Psoas muscle (tissue), 8 donors: Measurements from ENCODE around the gene ALDH1A3. TPM values are rescaled to one million over a fixed set of nuclear protein-coding genes. Genes with fewer than 3 reads are reported as not detected.

ENCODE experiments used
- ATAC-seq, 4 donors: fragments of 200-7000 bp; cut with Tn5 transposase; one replicate each; pipeline ENCODE4 v1.9.1; 2020; ENCODE audit warnings: moderate library complexity in 3 of 4, mild to moderate bottlenecking in 2 of 4
- DNase-seq, 2 donors: peaks; one replicate each; pipeline ENCODE4 v3.0.0-alpha.2; 2020
- H3K27ac ChIP-seq: fragments of 200-600 bp; one replicate; pipeline ENCODE4 v1.8.0; 2022
- H3K27me3 ChIP-seq, 3 donors: fragments of 200-600 bp in 1 of 3; one replicate each; pipeline versions ENCODE4 v1.6.1 to v1.8.0; 2013 to 2022; ENCODE audit warnings: low read length in 2 of 3, mild to moderate bottlenecking in 2 of 3, moderate library complexity in 1 of 3; ENCODE audit not compliant: insufficient read depth in 3 of 3
- H3K36me3 ChIP-seq, 2 donors: fragments of 200-600 bp in 1 of 2; one replicate each; pipeline versions ENCODE4 v1.6.1 to v1.8.0; 2013 to 2022; ENCODE audit warnings: low read depth in 1 of 2, mild to moderate bottlenecking in 1 of 2, moderate library complexity in 1 of 2; ENCODE audit not compliant: insufficient read depth in 1 of 2
- H3K4me1 ChIP-seq: fragments of 200-600 bp; one replicate; pipeline ENCODE4 v1.8.0; 2022
- H3K4me3 ChIP-seq: fragments of 200-600 bp; one replicate; pipeline ENCODE4 v1.8.0; 2022; ENCODE audit warnings: mild to moderate bottlenecking
- H3K9me3 ChIP-seq: fragments of 200-600 bp; one replicate; pipeline ENCODE4 v1.8.0; 2022
- WGBS, 3 donors: extraction: QIAGEN DNeasy Blood & Tissue Kit; methylation state at CpG; one replicate each; pipeline versions ENCODE4 v1.1.6 to v1.1.7; 2013; 5-methylcytosine and 5-hydroxymethylcytosine counted together
- intact Hi-C, 2 donors: fragments of 100-400 bp; cut with DNase I; formaldehyde crosslinking; loops; one replicate each; pipeline versions ENCODE4 v1.11.0 to v1.14.2; 2022
- polyA plus RNA-seq, 3 donors: library from polyadenylated mRNA; stranded (reverse); fragments of 200-250 nt; gene quantifications; one replicate each; pipeline ENCODE4 v1.2.3, GENCODE V29; 2013
- total RNA-seq, 4 donors: library from RNA; stranded (reverse); fragmentation: NEBNext Ultra II Directional in 2 of 4; extraction: Animal tissue kit (Norgen Biotek cat#: 25700) in 2 of 4; gene quantifications; one replicate each; pipeline versions ENCODE4 v1.2.1 to v1.2.4, GENCODE V29; 2021 to 2023
- TF ChIP-seq, protein P1 (sequence below): fragments of 200-600 bp; IDR thresholded peaks from one replicate; pipeline ENCODE4 v1.8.0; 2022; ENCODE audit warnings: antibody characterized with exemption
- donor health status: healthy with polysubstance abuse.
- donor health status: DM: no; HTN: no; CAD: no; lungs with moderate emphysema.
- donor health status: Bipolar disorder and iron deficiency.
- donor health status: healthy.
- donor health status: DM: yes; HTN: yes; CAD: no.
- donor health status: DM: no; HTN: no; CAD: no.
- donor health status: DM: no; HTN: no; CAD: no.
- donor health status: DM: yes; HTN: yes; CAD: no.

Gene ALDH1A3
- total and polyA plus RNA-seq, 7 donors = 7.3 to 51.6 (median 11.9) TPM

DNA sequence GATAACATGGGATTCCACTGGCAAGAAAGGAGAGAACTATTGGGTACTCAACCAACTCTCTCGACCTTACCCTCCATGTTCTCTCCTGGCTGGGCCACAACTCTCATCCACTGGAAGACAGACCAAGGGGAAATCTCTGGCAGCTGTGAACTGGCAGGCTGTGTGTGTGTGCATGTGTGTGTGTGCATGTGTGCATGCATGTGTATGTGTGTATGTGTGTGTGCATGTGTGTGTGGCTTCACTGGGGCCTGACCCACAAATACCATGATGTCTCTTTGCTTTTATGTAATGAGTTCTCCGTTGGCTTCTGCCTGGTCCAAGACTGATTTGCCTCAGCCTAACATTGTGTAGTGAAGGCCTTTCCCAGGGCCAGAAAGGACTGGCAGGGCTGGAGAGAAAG, 4.1 kb upstream of the ALDH1A3 start:
- Histone ChIP-seq H3K4me1 (no peaks in the 10 kb centered on the region), H3K27me3 (peaks cover 0 to 16% (median 2%) of the 10 kb centered on the region in 3 donors), H3K36me3 (no peaks in the 10 kb centered on the region), H3K9me3 (no peaks in the 10 kb centered on the region), H3K4me3 (no peak overlapping the region), H3K27ac (no peak overlapping the region)
- TF ChIP-seq, protein P1, sequence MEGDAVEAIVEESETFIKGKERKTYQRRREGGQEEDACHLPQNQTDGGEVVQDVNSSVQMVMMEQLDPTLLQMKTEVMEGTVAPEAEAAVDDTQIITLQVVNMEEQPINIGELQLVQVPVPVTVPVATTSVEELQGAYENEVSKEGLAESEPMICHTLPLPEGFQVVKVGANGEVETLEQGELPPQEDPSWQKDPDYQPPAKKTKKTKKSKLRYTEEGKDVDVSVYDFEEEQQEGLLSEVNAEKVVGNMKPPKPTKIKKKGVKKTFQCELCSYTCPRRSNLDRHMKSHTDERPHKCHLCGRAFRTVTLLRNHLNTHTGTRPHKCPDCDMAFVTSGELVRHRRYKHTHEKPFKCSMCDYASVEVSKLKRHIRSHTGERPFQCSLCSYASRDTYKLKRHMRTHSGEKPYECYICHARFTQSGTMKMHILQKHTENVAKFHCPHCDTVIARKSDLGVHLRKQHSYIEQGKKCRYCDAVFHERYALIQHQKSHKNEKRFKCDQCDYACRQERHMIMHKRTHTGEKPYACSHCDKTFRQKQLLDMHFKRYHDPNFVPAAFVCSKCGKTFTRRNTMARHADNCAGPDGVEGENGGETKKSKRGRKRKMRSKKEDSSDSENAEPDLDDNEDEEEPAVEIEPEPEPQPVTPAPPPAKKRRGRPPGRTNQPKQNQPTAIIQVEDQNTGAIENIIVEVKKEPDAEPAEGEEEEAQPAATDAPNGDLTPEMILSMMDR = no peak
- 72 to 82% (median 76%) methylated on average over 2 of the region's 2 CpGs for WGBS, 3 donors
- intact Hi-C loops = no loop called here
- DNase-seq (no peak), ATAC-seq (no peak)

DNA sequence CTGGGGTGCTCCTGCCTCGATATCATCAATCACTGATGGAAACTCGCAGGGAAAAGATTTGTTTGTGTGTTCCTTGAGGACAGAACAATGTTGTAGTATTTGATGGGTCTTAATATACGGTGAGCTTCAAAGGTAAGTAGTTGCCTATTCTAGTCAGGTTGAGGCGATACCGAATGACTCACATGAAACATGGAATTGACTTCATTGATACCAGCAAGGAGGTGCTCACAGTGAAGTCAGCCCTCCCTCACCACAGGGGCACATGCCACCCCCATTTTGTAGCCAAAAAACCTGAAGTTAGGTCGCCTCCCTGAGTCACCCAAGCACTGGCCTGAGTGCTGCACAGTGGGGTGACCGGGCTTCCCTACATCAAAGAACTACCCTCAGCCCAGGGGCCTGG, 3.7 kb upstream of the ALDH1A3 start:
- H3K4me1 ChIP-seq = no peaks in the 10 kb centered on the region
- ATAC-seq (no peak), DNase-seq (no peak)
- no peaks in the 10 kb centered on the region for H3K9me3 ChIP-seq
- 91 to 95% (median 94%) methylated on average over 7 of the region's 7 CpGs for WGBS, 3 donors
- H3K27ac ChIP-seq = no peak overlapping the region
- no peak overlapping the region for H3K4me3 ChIP-seq
- H3K36me3 ChIP-seq = no peaks in the 10 kb centered on the region
- intact Hi-C loops = no loop called here
- peaks cover 0 to 21% (median 2%) of the 10 kb centered on the region in 3 donors for H3K27me3 ChIP-seq
- TF ChIP-seq, protein P1 = no peak

DNA sequence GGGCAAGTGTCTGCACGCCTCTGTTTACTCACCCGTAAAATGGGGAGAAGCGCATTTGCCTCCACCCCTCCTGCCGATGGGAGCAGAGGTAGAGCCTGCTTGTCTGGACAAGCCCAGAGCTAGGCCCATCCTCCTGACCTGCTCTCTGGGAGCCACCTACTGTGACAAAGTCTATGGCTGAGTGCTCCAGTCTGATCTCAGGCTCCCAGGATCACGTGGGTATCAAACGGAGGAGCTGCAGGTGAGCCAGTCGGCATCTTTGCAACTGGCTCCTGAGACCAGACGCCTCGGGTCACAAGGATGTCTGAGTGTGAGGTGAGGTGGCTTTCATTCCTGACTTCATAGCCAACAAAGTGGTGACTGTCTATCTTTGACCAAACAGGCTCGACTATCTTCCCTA, 2.1 kb upstream of the ALDH1A3 start:
- ATAC-seq = no peak
- Histone ChIP-seq H3K4me3 (no peak overlapping the region), H3K9me3 (no peaks in the 10 kb centered on the region), H3K27ac (no peak overlapping the region), H3K4me1 (no peaks in the 10 kb centered on the region), H3K27me3 (peaks cover 0 to 21% (median 2%) of the 10 kb centered on the region in 3 donors), H3K36me3 (no peaks in the 10 kb centered on the region)
- intact Hi-C loops = no loop called here
- WGBS, 3 donors = 88 to 98% (median 97%) methylated on average over 10 of the region's 10 CpGs
- TF ChIP-seq, protein P1 = no peak
- no peak for DNase-seq

DNA sequence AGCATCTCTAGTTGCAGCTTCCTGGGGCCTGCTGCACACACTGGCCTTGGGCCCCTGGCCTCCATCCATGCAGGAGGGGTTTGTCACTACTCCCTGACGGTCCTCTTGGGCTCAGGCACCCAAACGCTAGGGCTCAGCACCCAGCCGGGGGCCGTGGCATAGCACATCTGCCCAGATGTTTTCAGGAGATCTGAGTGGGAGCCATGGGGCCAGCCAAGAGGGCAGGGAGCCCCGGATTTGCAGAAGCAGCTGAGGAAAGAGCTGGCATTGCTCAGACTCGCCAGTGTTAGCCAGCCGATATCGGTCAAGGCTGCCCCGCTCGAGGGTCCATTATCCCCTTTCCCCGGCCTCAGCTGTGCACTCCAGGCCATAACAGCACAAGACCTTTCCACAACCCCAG, 1.5 kb upstream of the ALDH1A3 start:
- TF ChIP-seq, protein P1 = no peak
- Histone ChIP-seq H3K27me3 (peaks cover 0 to 21% (median 2%) of the 10 kb centered on the region in 3 donors), H3K9me3 (no peaks in the 10 kb centered on the region), H3K27ac (no peak overlapping the region), H3K36me3 (no peaks in the 10 kb centered on the region), H3K4me1 (no peaks in the 10 kb centered on the region), H3K4me3 (no peak overlapping the region)
- 62 to 77% (median 70%) methylated on average over 11 of the region's 11 CpGs for WGBS, 3 donors
- intact Hi-C loops = no loop called here
- DNase-seq (no peak), ATAC-seq (no peak)

DNA sequence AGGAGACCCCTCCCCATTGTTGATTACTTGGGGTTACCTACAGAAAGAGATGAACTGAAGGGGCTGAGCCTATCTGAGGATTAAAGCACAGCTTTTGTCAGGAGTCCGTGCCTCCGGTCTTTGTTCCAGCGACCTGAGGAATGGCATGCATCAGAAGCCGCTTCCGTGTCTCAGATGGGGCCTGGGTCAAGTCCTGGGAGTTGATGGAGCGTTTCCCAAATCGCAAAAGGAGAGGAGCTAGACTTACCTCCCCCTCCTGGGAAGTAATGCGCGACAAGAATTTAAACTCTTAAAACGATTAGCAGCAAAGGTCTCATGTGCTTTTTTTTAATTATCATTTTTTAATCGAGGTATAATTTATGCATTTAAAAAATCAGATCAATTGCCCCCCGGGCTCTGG, 983 bp upstream of the ALDH1A3 start:
- H3K36me3 ChIP-seq = no peaks in the 10 kb centered on the region
- TF ChIP-seq, protein P1 = no peak
- DNase-seq = no peak
- WGBS, 3 donors = 48 to 57% (median 49%) methylated on average over 12 of the region's 12 CpGs
- H3K4me1 ChIP-seq = no peaks in the 10 kb centered on the region
- H3K27me3 ChIP-seq = peaks cover 0 to 21% (median 2%) of the 10 kb centered on the region in 3 donors
- intact Hi-C loops = no loop called here
- H3K9me3 ChIP-seq = no peaks in the 10 kb centered on the region
- no peak for ATAC-seq
- H3K4me3 ChIP-seq = peak overlapping the region; percentile 76
- no peak overlapping the region for H3K27ac ChIP-seq
